H1 (cell line): ENCODE results near the gene CDR2L.

Experiments used
- CTCF ChIP-seq, 3 experiments: IDR thresholded peaks; 1 replicate in 2 of 3; 2 replicates in 1 of 3; pipeline versions ENCODE4 v1.5.1 to v1.6.1; 2011; ENCODE audit warnings: low read length in 3 of 3, mild to moderate bottlenecking in 3 of 3, inconsistent platforms in 2 of 3, low read depth in 1 of 3, moderate library complexity in 1 of 3; ENCODE audit not compliant: insufficient read depth in 1 of 3; ENCODE audit errors: control extremely low read depth in 1 of 3
- GTF2F1 ChIP-seq: IDR thresholded peaks from 2 replicates; pipeline ENCODE4 v1.6.1; 2012; ENCODE audit warnings: low read depth, low read length, improper control_type of control experiment, borderline replicate concordance
- POLR2AphosphoS5 ChIP-seq: IDR thresholded peaks from 2 replicates; pipeline ENCODE4 v1.6.1; 2011; ENCODE audit warnings: low read depth, low read length
- RAD21 ChIP-seq, 2 experiments: IDR thresholded peaks in 1 of 2; conservative IDR thresholded peaks in 1 of 2; 2 replicates each; pipeline ENCODE4 v1.6.1; 2011; ENCODE audit warnings: low read depth in 2 of 2, low read length in 2 of 2, improper control_type of control experiment in 1 of 2, inconsistent platforms in 1 of 2, mild to moderate bottlenecking in 1 of 2, moderate library complexity in 1 of 2
- SIX5 ChIP-seq: IDR thresholded peaks from 2 replicates; pipeline ENCODE4 v1.6.1; 2011; ENCODE audit warnings: mild to moderate bottlenecking, low read depth, low read length
- SUZ12 ChIP-seq: fragments of 200-600 bp; sonication (generic); IDR thresholded peaks from 2 replicates; pipeline ENCODE4 v1.6.1; 2012; ENCODE audit warnings: mild to moderate bottlenecking, inconsistent platforms, low read length, moderate library complexity, mixed read lengths
- YY1 ChIP-seq: IDR thresholded peaks from 2 replicates; pipeline ENCODE4 v1.6.1; 2011; ENCODE audit warnings: low read depth, mild to moderate bottlenecking, low read length

- TF ChIP-seq CTCF (IDR thresholded peaks at IDR 0.05; ENCODE audit: control extremely low read depth in 1 of 3, insufficient read depth in 1 of 3, low read depth in 1 of 3, low read length in 3 of 3) (no peak), GTF2F1 (no peak), SIX5 (no peak), SUZ12 (no peak), RAD21 (IDR thresholded peaks at IDR 0.05 in 1 of 2, conservative IDR thresholded peaks at IDR 0.05 in 1 of 2; ENCODE audit: low read depth in 2 of 2, low read length in 2 of 2) (no peak), POLR2AphosphoS5 (no peak), YY1 (no peak)
These were observed 24.6 kb upstream of the CDR2L start for GRCh38 chr17:74962622-74963394.
